ENCODE measurements around the gene OR52M1.

Gene OR52M1

DNA sequence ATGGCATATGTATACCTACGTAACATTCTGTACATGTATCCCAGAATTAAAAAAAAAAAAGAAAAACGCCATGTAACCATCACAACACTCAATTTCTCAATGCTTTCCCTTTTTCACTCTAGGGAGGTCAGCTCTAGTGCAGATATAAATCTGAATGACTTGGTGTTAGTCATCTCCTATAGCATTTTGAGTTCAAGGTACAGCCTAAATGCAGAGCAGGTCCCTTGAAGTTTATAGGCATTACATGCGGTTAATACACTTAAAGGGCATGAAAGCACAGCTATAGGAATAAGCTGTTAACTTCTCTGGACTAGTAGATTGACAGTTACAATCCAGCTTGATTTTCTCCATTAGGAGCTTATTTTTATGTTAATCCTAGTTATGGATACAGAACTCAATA is 20.4 kb downstream of the OR52M1 start:
- DNase-seq (ENCODE audit: low spot score): no peak
- H3K4me3 ChIP-seq: no peak overlapping the region
- TF ChIP-seq, protein P1, sequence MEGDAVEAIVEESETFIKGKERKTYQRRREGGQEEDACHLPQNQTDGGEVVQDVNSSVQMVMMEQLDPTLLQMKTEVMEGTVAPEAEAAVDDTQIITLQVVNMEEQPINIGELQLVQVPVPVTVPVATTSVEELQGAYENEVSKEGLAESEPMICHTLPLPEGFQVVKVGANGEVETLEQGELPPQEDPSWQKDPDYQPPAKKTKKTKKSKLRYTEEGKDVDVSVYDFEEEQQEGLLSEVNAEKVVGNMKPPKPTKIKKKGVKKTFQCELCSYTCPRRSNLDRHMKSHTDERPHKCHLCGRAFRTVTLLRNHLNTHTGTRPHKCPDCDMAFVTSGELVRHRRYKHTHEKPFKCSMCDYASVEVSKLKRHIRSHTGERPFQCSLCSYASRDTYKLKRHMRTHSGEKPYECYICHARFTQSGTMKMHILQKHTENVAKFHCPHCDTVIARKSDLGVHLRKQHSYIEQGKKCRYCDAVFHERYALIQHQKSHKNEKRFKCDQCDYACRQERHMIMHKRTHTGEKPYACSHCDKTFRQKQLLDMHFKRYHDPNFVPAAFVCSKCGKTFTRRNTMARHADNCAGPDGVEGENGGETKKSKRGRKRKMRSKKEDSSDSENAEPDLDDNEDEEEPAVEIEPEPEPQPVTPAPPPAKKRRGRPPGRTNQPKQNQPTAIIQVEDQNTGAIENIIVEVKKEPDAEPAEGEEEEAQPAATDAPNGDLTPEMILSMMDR (IDR thresholded peaks at IDR 0.05): no peak
- H3K27ac ChIP-seq: no peak overlapping the region

DNA sequence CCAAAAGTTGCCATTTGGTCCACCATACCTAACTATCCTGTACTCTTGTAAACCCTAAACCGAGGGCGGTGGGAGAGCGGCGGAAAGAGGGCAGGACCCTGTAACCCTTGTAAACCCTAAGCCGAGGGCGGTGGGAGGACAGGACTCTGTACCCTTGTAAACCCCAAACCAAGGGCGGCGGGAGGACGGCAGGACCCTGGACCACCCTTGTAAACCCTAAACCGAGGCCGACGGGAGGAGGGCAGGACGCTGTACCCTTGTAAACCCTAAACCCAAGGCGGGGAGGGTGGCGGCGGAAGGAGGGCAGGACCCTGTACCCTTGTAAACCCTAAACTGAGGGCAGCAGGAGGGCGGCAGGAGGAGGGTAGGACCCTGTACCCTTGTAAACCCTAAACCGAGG is 24.1 kb downstream of the OR52M1 start:
- no peak overlapping the region for H3K4me3 ChIP-seq
- TF ChIP-seq, protein P1 (IDR thresholded peaks at IDR 0.05): no peak
- DNase-seq (ENCODE audit: low spot score): no peak
- no peak overlapping the region for H3K27ac ChIP-seq

DNA sequence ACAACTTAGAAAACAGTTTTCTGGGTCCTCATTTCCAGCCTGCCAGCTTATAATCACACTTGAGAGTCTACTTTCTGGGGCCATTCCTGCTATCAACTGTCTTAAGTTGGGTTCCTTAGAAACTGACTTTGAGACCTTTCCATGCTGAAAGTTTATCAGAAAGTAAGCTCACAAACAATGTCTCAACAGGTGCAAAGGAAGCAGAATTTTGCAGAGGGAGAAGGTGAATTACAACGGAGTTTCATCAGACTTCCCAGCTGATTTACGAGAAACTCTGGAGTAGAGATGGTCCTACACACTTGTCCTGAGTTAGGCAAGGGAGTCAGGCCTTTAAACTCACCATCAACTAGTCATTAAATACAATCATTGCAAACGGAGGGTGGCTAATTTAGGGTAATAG is 31.9 kb downstream of the OR52M1 start:
- TF ChIP-seq, protein P1 (IDR thresholded peaks at IDR 0.05): no peak
- H3K27ac ChIP-seq: no peak overlapping the region
- no peak for DNase-seq (ENCODE audit: low spot score)
- H3K4me3 ChIP-seq: no peak overlapping the region

DNA sequence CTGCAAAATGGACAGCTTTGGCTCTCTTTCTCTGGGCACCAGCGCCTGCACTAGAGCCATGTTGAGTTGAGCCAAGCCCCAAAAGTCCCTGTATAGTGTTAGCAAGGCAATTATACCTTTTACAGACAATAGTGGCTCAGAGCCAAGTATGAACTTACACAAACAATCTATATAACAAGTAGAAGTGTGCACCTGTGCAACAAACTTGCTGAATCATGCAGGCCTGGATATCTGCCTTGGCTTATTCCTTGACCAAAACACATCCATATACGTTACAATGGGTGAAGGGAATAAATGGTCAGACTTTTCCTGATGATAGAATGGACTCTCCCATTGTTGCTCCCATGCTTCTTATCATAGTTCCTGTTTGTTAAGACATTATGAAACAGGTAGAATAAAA is 32.8 kb downstream of the OR52M1 start:
- TF ChIP-seq, protein P1 (IDR thresholded peaks at IDR 0.05): no peak
- Histone ChIP-seq H3K4me3 (no peak overlapping the region), H3K27ac (no peak overlapping the region)
- no peak for DNase-seq (ENCODE audit: low spot score)

DNA sequence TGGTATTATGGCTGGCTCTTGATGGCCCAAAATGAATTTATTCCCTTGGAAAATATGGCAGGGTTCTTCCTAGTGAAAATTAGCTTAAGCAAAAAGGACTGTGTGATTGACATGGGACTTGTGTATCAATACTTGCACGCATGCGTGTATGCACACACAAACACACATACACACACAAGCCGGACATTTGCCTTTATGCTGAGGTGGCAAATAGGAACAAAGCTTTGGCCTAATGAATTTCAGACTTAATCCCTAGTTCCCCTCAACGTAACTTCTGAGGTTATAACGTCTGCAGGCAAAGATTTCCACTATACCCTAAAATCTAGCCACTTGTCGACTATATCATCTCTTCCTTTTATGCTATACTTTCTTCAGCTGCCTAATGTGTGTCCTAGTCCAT is 33.6 kb downstream of the OR52M1 start:
- no peak overlapping the region for H3K27ac ChIP-seq
- H3K4me3 ChIP-seq: no peak overlapping the region
- TF ChIP-seq, protein P1 (IDR thresholded peaks at IDR 0.05): no peak
- no peak for DNase-seq (ENCODE audit: low spot score)

DNA sequence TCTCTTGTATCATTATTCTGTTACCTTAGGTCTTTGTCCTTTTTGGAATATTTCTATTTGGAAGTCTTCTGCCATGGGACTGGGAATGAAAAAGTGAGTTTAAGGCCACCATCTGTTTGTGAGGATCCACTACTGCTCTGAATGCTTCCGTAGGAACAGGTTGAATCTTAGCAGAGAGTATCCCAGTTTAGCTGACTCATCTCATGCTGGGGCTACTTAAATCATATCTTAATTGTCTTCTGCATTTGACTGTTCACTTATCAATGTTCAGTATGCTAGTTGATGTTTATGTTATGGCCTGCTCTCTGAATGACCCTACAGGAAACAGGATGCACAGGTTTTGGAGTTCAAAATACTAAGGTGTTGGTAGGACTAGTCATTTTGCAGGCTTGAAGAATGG is 35.1 kb downstream of the OR52M1 start:
- TF ChIP-seq, protein P1 (IDR thresholded peaks at IDR 0.05): no peak
- Histone ChIP-seq H3K27ac (no peak overlapping the region), H3K4me3 (no peak overlapping the region)
- DNase-seq (ENCODE audit: low spot score): no peak

DNA sequence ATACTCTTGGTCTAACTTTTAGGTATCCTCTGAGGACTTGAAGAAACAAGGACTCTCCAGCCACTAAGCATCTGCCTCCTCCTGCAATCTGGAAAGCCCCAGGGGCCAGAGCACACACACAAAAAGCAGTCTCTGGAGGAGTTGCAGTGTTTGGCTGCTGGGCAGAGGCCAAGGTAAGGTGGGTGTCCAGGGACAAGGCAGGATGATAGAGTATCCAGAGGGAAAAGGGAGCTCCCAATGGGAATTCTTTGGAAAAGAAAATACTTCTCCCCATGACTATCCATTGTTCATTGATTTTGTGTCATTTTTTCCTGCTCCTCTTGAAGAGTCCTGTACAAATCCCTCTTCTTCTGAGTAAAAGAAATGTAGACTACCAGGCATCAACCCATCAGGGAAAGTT is 36.5 kb downstream of the OR52M1 start, which contains the start of gene OR52I2:
TSS of gene OR52I2 (plus strand) at position 301 of the 400 bp plus-strand sequence.
- no peak for DNase-seq (ENCODE audit: low spot score)
- Histone ChIP-seq H3K4me3 (no peak within 1 kb of the TSS), H3K27ac (no peak within 1 kb of the TSS)
- TF ChIP-seq, protein P1 (IDR thresholded peaks at IDR 0.05): no peak

Data from coronary artery (tissue), 2 donors.